ENCODE measurements around the gene EGR2. TPM values are rescaled to one million over a fixed set of nuclear protein-coding genes. Genes with fewer than 3 reads are reported as not detected.

Gene EGR2
- total RNA-seq, 1 experiment from 2014 or later, result 0.92 TPM

DNA sequence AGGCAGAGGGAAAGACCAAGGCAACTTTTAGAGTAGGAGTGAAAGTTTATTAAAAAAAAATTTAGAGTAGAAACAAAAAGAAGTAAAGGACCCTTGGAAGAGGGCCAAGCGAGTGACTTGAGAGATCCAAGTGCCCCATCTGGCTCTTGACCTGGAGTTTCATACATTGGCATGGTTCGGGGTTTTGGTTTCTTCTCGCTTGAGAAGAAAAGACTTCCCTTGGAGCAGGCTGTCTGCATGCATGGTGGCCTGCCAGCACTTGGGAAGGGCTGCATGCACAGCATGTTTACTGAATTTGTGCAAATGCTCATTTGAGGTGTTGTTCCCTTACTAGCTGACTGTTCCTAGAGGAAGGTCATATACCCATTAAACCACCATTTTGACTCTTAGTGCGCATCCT is 20.4 kb downstream of the EGR2 start (continued):
- TF ChIP-seq, protein P1, sequence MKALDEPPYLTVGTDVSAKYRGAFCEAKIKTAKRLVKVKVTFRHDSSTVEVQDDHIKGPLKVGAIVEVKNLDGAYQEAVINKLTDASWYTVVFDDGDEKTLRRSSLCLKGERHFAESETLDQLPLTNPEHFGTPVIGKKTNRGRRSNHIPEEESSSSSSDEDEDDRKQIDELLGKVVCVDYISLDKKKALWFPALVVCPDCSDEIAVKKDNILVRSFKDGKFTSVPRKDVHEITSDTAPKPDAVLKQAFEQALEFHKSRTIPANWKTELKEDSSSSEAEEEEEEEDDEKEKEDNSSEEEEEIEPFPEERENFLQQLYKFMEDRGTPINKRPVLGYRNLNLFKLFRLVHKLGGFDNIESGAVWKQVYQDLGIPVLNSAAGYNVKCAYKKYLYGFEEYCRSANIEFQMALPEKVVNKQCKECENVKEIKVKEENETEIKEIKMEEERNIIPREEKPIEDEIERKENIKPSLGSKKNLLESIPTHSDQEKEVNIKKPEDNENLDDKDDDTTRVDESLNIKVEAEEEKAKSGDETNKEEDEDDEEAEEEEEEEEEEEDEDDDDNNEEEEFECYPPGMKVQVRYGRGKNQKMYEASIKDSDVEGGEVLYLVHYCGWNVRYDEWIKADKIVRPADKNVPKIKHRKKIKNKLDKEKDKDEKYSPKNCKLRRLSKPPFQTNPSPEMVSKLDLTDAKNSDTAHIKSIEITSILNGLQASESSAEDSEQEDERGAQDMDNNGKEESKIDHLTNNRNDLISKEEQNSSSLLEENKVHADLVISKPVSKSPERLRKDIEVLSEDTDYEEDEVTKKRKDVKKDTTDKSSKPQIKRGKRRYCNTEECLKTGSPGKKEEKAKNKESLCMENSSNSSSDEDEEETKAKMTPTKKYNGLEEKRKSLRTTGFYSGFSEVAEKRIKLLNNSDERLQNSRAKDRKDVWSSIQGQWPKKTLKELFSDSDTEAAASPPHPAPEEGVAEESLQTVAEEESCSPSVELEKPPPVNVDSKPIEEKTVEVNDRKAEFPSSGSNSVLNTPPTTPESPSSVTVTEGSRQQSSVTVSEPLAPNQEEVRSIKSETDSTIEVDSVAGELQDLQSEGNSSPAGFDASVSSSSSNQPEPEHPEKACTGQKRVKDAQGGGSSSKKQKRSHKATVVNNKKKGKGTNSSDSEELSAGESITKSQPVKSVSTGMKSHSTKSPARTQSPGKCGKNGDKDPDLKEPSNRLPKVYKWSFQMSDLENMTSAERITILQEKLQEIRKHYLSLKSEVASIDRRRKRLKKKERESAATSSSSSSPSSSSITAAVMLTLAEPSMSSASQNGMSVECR (CRISPR knock-in tag; IDR thresholded peaks at IDR 0.05; ENCODE audit: borderline replicate concordance), result no peak
- no peak for TF ChIP-seq TP53 (CRISPR knock-in tag; IDR thresholded peaks at IDR 0.05)
- TF ChIP-seq KAT7 (CRISPR knock-in tag; IDR thresholded peaks at IDR 0.05; ENCODE audit: borderline replicate concordance), result no peak
- TF ChIP-seq, protein P2, sequence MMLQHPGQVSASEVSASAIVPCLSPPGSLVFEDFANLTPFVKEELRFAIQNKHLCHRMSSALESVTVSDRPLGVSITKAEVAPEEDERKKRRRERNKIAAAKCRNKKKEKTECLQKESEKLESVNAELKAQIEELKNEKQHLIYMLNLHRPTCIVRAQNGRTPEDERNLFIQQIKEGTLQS (CRISPR knock-in tag; conservative IDR thresholded peaks at IDR 0.05), result no peak
- no peak for TF ChIP-seq SMAD4 (CRISPR knock-in tag; IDR thresholded peaks at IDR 0.05)
- TF ChIP-seq, protein P3, sequence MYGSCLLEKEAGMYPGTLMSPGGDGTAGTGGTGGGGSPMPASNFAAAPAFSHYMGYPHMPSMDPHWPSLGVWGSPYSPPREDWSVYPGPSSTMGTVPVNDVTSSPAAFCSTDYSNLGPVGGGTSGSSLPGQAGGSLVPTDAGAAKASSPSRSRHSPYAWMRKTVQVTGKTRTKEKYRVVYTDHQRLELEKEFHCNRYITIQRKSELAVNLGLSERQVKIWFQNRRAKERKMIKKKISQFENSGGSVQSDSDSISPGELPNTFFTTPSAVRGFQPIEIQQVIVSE (CRISPR knock-in tag; IDR thresholded peaks at IDR 0.05; ENCODE audit: borderline replicate concordance), result no peak
- TF ChIP-seq, protein P4, sequence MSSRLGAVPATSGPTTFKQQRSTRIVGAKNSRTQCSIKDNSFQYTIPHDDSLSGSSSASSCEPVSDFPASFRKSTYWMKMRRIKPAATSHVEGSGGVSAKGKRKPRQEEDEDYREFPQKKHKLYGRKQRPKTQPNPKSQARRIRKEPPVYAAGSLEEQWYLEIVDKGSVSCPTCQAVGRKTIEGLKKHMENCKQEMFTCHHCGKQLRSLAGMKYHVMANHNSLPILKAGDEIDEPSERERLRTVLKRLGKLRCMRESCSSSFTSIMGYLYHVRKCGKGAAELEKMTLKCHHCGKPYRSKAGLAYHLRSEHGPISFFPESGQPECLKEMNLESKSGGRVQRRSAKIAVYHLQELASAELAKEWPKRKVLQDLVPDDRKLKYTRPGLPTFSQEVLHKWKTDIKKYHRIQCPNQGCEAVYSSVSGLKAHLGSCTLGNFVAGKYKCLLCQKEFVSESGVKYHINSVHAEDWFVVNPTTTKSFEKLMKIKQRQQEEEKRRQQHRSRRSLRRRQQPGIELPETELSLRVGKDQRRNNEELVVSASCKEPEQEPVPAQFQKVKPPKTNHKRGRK (CRISPR knock-in tag; IDR thresholded peaks at IDR 0.05; ENCODE audit: borderline replicate concordance), result no peak
- no peak for TF ChIP-seq JUN (CRISPR knock-in tag; IDR thresholded peaks at IDR 0.05)

DNA sequence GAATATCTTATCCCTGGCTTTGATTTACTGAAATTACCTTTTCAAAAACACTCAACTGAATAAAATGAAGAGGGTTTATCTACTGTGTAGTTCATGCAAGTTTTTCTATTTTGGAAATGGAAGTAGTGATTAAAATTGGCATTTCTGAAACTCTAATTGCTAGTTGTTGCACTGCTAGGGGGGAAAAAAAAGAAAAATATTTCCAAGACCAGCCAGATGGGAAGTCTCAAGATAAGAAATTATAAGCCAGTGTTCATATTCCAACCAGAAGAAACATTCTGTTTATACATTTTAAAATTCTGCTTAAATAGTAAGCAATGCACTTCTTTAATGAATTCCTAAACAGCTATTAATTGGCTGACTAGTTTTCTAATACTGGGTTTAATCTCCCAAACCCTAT is 21.1 kb downstream of the EGR2 start:
- H3K27me3 Mint-ChIP-seq (ENCODE audit: low read depth), result no peaks in the 10 kb centered on the region; the same call in 1 of the 2 replicates
- ChIA-PET POLR2A (no interaction called here), CTCF (no interaction called here)
- TF ChIP-seq, protein P5, sequence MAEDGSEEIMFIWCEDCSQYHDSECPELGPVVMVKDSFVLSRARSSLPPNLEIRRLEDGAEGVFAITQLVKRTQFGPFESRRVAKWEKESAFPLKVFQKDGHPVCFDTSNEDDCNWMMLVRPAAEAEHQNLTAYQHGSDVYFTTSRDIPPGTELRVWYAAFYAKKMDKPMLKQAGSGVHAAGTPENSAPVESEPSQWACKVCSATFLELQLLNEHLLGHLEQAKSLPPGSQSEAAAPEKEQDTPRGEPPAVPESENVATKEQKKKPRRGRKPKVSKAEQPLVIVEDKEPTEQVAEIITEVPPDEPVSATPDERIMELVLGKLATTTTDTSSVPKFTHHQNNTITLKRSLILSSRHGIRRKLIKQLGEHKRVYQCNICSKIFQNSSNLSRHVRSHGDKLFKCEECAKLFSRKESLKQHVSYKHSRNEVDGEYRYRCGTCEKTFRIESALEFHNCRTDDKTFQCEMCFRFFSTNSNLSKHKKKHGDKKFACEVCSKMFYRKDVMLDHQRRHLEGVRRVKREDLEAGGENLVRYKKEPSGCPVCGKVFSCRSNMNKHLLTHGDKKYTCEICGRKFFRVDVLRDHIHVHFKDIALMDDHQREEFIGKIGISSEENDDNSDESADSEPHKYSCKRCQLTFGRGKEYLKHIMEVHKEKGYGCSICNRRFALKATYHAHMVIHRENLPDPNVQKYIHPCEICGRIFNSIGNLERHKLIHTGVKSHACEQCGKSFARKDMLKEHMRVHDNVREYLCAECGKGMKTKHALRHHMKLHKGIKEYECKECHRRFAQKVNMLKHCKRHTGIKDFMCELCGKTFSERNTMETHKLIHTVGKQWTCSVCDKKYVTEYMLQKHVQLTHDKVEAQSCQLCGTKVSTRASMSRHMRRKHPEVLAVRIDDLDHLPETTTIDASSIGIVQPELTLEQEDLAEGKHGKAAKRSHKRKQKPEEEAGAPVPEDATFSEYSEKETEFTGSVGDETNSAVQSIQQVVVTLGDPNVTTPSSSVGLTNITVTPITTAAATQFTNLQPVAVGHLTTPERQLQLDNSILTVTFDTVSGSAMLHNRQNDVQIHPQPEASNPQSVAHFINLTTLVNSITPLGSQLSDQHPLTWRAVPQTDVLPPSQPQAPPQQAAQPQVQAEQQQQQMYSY (CRISPR knock-in tag; IDR thresholded peaks at IDR 0.05), result no peak
- TF ChIP-seq SMAD4 (CRISPR knock-in tag; IDR thresholded peaks at IDR 0.05), result no peak
- TF ChIP-seq, protein P6, sequence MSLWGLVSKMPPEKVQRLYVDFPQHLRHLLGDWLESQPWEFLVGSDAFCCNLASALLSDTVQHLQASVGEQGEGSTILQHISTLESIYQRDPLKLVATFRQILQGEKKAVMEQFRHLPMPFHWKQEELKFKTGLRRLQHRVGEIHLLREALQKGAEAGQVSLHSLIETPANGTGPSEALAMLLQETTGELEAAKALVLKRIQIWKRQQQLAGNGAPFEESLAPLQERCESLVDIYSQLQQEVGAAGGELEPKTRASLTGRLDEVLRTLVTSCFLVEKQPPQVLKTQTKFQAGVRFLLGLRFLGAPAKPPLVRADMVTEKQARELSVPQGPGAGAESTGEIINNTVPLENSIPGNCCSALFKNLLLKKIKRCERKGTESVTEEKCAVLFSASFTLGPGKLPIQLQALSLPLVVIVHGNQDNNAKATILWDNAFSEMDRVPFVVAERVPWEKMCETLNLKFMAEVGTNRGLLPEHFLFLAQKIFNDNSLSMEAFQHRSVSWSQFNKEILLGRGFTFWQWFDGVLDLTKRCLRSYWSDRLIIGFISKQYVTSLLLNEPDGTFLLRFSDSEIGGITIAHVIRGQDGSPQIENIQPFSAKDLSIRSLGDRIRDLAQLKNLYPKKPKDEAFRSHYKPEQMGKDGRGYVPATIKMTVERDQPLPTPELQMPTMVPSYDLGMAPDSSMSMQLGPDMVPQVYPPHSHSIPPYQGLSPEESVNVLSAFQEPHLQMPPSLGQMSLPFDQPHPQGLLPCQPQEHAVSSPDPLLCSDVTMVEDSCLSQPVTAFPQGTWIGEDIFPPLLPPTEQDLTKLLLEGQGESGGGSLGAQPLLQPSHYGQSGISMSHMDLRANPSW (CRISPR knock-in tag; conservative IDR thresholded peaks at IDR 0.05; ENCODE audit: low read depth), result no peak
- DNase-seq (ENCODE audit: low spot score) (no peak), ATAC-seq (no peak)
- no peaks in the 10 kb centered on the region for H3K9me3 Mint-ChIP-seq
- H3K27ac Mint-ChIP-seq, result no peak overlapping the region
- no peaks in the 10 kb centered on the region for H3K36me3 Mint-ChIP-seq
- peaks cover 22% of the 10 kb centered on the region for H3K4me1 Mint-ChIP-seq
- no peak overlapping the region for H3K4me3 Mint-ChIP-seq
